Measurements from ENCODE around the gene HNRNPD.
"Not testable (repeated sequence)": the region's sequence is repeated elsewhere in the genome, so short reads cannot be mapped to it uniquely, and the experiment has no call there.

The HNRNPD gene

GRCh38 chr4:82363896-82364487, 9.8 kb downstream of the HNRNPD start:
- in situ Hi-C loops (cut with MboI; ENCODE audit: low sequenced_read_pairs) = no loop called here
- Histone ChIP-seq H3K9me3 (no peaks in the 10 kb centered on the region), H3K36me3 (replicated peaks) (peaks cover 58% of the 10 kb centered on the region), H3K27me3 (ENCODE audit: low read depth) (no peaks in the 10 kb centered on the region), H3K4me1 (peaks cover 38% of the 10 kb centered on the region), H3K4me3 (no peak overlapping the region)
- no peak for DNase-seq (ENCODE audit: low spot score in 2 of 2)

- H3K27me3 ChIP-seq (ENCODE audit: low read depth) = no peaks in the 10 kb centered on the region
- H3K9me3 ChIP-seq = no peaks in the 10 kb centered on the region
- in situ Hi-C loops (cut with MboI; ENCODE audit: low sequenced_read_pairs) = no loop called here
- DNase-seq (ENCODE audit: low spot score in 2 of 2) = no peak
- H3K4me3 ChIP-seq = no peak overlapping the region
- peaks cover 58% of the 10 kb centered on the region for H3K36me3 ChIP-seq (replicated peaks)
- H3K4me1 ChIP-seq = peaks cover 25% of the 10 kb centered on the region
Measured at GRCh38 chr4:82362565-82362964, 11.2 kb downstream of the HNRNPD start.

GRCh38 chr4:82360298-82361177, 13.3 kb downstream of the HNRNPD start:
- Histone ChIP-seq H3K36me3 (replicated peaks) (peaks cover 68% of the 10 kb centered on the region), H3K9me3 (no peaks in the 10 kb centered on the region), H3K4me3 (no peak overlapping the region), H3K4me1 (peaks cover 14% of the 10 kb centered on the region), H3K27me3 (ENCODE audit: low read depth) (no peaks in the 10 kb centered on the region)
- in situ Hi-C loops (cut with MboI; ENCODE audit: low sequenced_read_pairs) = no loop called here
- peak in 1 of 2 experiments; percentile 30 for DNase-seq (ENCODE audit: low spot score in 2 of 2)

- no peak for DNase-seq (ENCODE audit: low spot score in 2 of 2)
- H3K36me3 ChIP-seq (replicated peaks) = peaks cover 79% of the 10 kb centered on the region
- in situ Hi-C loops (cut with MboI; ENCODE audit: low sequenced_read_pairs) = no loop called here
Measured at GRCh38 chr4:82358847-82359246, 14.9 kb downstream of the HNRNPD start.

GRCh38 chr4:82357640-82358039, 16.2 kb downstream of the HNRNPD start:
- no peaks in the 10 kb centered on the region for H3K27me3 ChIP-seq (ENCODE audit: low read depth)
- H3K4me1 ChIP-seq = no peaks in the 10 kb centered on the region; the same call in 1 of the 2 replicates
- H3K4me3 ChIP-seq = no peak overlapping the region
- no peak for DNase-seq (ENCODE audit: low spot score in 2 of 2)
- in situ Hi-C loops (cut with MboI; ENCODE audit: low sequenced_read_pairs) = no loop called here
- peaks cover 88% of the 10 kb centered on the region for H3K36me3 ChIP-seq (replicated peaks)
- no peaks in the 10 kb centered on the region for H3K9me3 ChIP-seq

More at GRCh38 chr4:82358847-82359246, 14.9 kb downstream of the HNRNPD start:
- Histone ChIP-seq H3K4me1 (peaks cover 4% of the 10 kb centered on the region), H3K4me3 (no peak overlapping the region), H3K27me3 (ENCODE audit: low read depth) (no peaks in the 10 kb centered on the region), H3K9me3 (no peaks in the 10 kb centered on the region)

- no peaks in the 10 kb centered on the region for H3K27me3 ChIP-seq (ENCODE audit: low read depth)
- no peaks in the 10 kb centered on the region; the same call in 1 of the 2 replicates for H3K4me1 ChIP-seq
- in situ Hi-C loops (cut with MboI; ENCODE audit: low sequenced_read_pairs) = no loop called here
- H3K4me3 ChIP-seq = no peak overlapping the region
- peaks cover 91% of the 10 kb centered on the region for H3K36me3 ChIP-seq (replicated peaks)
- H3K9me3 ChIP-seq = no peaks in the 10 kb centered on the region
- no peak for DNase-seq (ENCODE audit: low spot score in 2 of 2)
Measured at GRCh38 chr4:82354788-82355187, 19.0 kb downstream of the HNRNPD start.

GRCh38 chr4:82352825-82353366, 20.9 kb downstream of the HNRNPD start:
- in situ Hi-C loops (cut with MboI; ENCODE audit: low sequenced_read_pairs) = no loop called here
- Histone ChIP-seq H3K9me3 (no peaks in the 10 kb centered on the region), H3K27me3 (ENCODE audit: low read depth) (no peaks in the 10 kb centered on the region), H3K4me1 (no peaks in the 10 kb centered on the region; the same call in 1 of the 2 replicates), H3K4me3 (no peak overlapping the region), H3K36me3 (replicated peaks) (peaks cover 83% of the 10 kb centered on the region)
- DNase-seq (ENCODE audit: low spot score in 2 of 2) = no peak

GRCh38 chr4:82352118-82352824, 21.5 kb downstream of the HNRNPD start:
- no peaks in the 10 kb centered on the region; the same call in 1 of the 2 replicates for H3K4me1 ChIP-seq
- no peaks in the 10 kb centered on the region for H3K9me3 ChIP-seq
- no peak overlapping the region for H3K4me3 ChIP-seq
- no peaks in the 10 kb centered on the region for H3K27me3 ChIP-seq (ENCODE audit: low read depth)
- in situ Hi-C loops (cut with MboI; ENCODE audit: low sequenced_read_pairs) = no loop called here
- DNase-seq (ENCODE audit: low spot score in 2 of 2) = no peak
- peaks cover 77% of the 10 kb centered on the region for H3K36me3 ChIP-seq (replicated peaks)

- H3K36me3 ChIP-seq (replicated peaks) = peaks cover 19% of the 10 kb centered on the region
- no peak overlapping the region for H3K4me3 ChIP-seq
- no peaks in the 10 kb centered on the region for H3K9me3 ChIP-seq
- H3K27me3 ChIP-seq (ENCODE audit: low read depth) = no peaks in the 10 kb centered on the region
- H3K4me1 ChIP-seq = no peaks in the 10 kb centered on the region
- no peak for DNase-seq (ENCODE audit: low spot score in 2 of 2)
- in situ Hi-C loops (cut with MboI; ENCODE audit: low sequenced_read_pairs) = no loop called here
Measured at GRCh38 chr4:82346126-82346525, 27.7 kb downstream of the HNRNPD start.

GRCh38 chr4:82335043-82335442, 38.7 kb downstream of the HNRNPD start:
- no peaks in the 10 kb centered on the region for H3K9me3 ChIP-seq
- H3K4me1 ChIP-seq = no peaks in the 10 kb centered on the region
- in situ Hi-C loops (cut with MboI; ENCODE audit: low sequenced_read_pairs) = no loop called here
- H3K27me3 ChIP-seq (ENCODE audit: low read depth) = no peaks in the 10 kb centered on the region
- H3K36me3 ChIP-seq (replicated peaks) = no peaks in the 10 kb centered on the region
- no peak overlapping the region for H3K4me3 ChIP-seq
- DNase-seq (ENCODE audit: low spot score in 2 of 2) = no peak

GRCh38 chr4:82333641-82334040, 40.1 kb downstream of the HNRNPD start:
- H3K27me3 ChIP-seq (ENCODE audit: low read depth); H3K9me3 ChIP-seq; H3K4me1 ChIP-seq; H3K4me3 ChIP-seq; DNase-seq (ENCODE audit: low spot score in 2 of 2); in situ Hi-C loops (cut with MboI; ENCODE audit: low sequenced_read_pairs); H3K36me3 ChIP-seq (replicated peaks): not testable (repeated sequence)

- no peaks in the 10 kb centered on the region for H3K27me3 ChIP-seq (ENCODE audit: low read depth)
- no peaks in the 10 kb centered on the region for H3K4me1 ChIP-seq
- DNase-seq (ENCODE audit: low spot score in 2 of 2) = no peak
- no peaks in the 10 kb centered on the region for H3K36me3 ChIP-seq (replicated peaks)
- no peaks in the 10 kb centered on the region for H3K9me3 ChIP-seq
- in situ Hi-C loops (cut with MboI; ENCODE audit: low sequenced_read_pairs) = no loop called here
- no peak overlapping the region for H3K4me3 ChIP-seq
Measured at GRCh38 chr4:82331814-82332213, 42.0 kb downstream of the HNRNPD start.

- H3K9me3 ChIP-seq = no peaks in the 10 kb centered on the region; the same call in 1 of the 2 replicates
- no peaks in the 10 kb centered on the region; the same call in 1 of the 2 replicates for H3K27me3 ChIP-seq (ENCODE audit: low read depth)
- in situ Hi-C loops (cut with MboI; ENCODE audit: low sequenced_read_pairs) = no loop called here
- no peak overlapping the region for H3K4me3 ChIP-seq
- no peak for DNase-seq (ENCODE audit: low spot score in 2 of 2)
- H3K36me3 ChIP-seq (replicated peaks) = no peaks in the 10 kb centered on the region
- no peaks in the 10 kb centered on the region for H3K4me1 ChIP-seq
Measured at GRCh38 chr4:82320351-82320750, 53.4 kb downstream of the HNRNPD start.

Measured in HAP-1 (cell line).